AML-193 (cell line): ENCODE results near the gene STARD4.

Experiments
- DNase-seq, 2 experiments: peaks; one replicate each; lab custom pipeline; 2025; lab: John Stamatoyannopoulos, UW

The STARD4 gene, protein sequence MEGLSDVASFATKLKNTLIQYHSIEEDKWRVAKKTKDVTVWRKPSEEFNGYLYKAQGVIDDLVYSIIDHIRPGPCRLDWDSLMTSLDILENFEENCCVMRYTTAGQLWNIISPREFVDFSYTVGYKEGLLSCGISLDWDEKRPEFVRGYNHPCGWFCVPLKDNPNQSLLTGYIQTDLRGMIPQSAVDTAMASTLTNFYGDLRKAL

DNA sequence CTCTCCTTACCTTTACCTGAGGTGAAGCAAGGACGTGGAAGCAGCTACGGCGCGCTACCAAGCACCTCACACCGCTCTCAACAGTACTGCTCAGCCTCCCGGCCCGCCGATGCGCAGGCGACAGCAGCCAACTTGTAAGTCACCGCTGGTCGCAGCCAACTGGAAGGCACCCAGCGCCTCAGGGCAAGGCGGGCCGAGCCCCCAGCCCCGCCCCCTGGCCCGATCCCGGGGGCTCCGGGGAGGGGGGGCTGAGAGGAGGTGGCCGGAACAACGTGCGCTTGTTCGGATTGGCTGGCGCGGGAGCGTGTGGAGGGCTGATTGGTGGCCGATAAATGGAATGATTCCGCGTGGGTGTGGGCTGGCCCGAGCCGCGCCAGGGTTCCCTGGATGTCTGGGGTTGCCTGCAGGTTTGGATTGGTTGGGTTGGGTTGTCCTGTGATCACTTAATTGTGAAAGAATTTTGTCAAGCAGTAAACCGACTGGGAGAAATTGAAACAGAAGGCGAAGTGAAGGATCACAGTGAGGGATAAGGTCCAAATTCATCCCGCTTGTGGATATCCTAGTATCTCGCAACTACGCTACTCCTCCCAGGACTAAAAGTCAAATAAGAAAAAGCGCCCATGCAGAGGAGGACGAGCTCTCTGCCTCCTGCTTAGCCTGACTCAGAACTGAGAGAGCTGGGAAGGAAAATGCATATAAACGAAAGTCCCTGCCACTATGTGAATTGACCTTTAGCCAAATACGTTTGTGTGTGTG is at the start of gene STARD4:
Gene STARD4, minus strand, starts transcription at position 161 of the 756 bp plus-strand sequence. CDS start 5,102 bp downstream, outside the sequence.
- DNase-seq: peak; percentile 95 to 97

GRCh38 chr5:111559680-111560079 is 47.3 kb upstream of the STARD4 start:
- DNase-seq: no peak

DNA sequence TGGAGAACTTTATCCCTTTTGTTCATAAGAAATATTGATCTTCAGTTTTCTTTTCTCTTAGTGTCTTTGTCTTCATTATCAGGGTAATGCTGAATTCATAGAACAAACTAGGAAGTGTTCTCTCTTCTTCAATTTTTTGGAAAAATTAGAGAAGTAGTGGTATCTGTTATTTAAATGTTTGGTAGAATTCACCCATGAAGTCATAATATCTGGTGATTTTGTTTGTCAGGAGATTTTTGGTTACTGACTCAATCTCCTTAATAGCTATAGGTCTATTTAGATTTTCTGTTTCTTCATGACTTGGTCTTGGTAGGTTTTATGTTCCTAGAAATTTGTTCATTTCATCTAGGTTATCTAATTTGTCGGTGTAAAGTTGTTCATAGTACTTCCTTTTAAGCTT is 45.4 kb upstream of the STARD4 start:
- no peak for DNase-seq

- no peak for DNase-seq
Observed at GRCh38 chr5:111557111-111557510, 44.8 kb upstream of the STARD4 start.

- peak; percentile 25 to 39 for DNase-seq
Observed at GRCh38 chr5:111556501-111556900, 44.2 kb upstream of the STARD4 start.

DNA sequence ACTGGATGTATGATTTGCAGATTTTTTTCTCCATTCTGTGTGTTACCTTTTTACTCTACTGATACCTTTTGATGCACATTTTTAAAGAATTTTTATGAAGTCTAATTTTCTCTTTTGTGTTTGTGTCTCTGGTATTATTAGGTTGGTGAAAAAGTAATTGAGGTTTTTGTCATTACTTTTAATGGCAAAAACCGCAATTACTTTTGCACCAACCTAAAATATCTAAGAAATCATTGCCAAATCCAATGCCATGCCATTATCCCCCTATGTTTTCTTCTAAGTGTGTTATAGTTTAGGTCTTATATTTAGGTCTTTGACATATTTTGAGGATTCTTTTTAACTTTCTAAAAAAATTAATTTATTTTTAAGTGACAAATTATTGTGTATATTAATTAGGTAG is 43.4 kb upstream of the STARD4 start:
- DNase-seq: no peak

GRCh38 chr5:111553868-111554267 is 41.5 kb upstream of the STARD4 start:
- DNase-seq: no peak

DNA sequence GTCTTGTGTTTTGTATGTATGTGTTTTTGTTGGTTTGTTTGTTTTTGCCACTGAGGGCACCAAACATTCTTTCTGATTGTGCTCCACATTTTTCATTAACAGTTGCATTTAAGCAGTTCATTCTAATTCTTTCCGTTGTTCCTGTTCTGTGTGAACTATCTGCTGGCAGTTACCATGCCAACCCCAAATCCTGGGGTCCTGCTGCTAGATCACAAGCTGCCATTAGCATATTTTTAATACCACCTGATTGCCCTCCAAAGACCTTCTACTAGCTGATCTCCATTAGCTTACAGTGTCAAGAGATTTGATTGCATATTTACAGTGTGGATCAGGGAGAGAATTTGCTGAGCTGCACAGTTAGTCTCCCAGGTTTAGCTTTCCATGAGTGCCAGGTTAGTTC is 40.6 kb upstream of the STARD4 start:
- DNase-seq: no peak

DNA sequence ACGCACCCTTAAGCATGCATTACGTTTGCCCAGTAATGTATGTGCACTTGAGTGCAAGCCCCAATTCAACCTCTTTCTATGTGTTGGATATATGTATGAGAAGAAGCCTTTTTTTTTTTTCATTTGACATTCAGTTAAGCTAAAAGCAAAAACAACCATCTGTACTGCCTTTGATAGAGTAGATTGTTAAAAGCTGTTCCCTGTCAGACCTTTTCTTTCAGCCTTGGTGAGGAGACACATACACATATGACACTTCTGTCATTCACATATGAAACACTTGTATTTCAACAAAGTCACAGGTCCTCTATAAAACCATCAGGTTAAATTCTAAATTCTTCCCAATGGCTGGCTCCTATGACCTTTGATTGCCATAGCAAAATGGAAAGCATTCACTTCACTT is 40.2 kb upstream of the STARD4 start:
- DNase-seq: no peak

DNA sequence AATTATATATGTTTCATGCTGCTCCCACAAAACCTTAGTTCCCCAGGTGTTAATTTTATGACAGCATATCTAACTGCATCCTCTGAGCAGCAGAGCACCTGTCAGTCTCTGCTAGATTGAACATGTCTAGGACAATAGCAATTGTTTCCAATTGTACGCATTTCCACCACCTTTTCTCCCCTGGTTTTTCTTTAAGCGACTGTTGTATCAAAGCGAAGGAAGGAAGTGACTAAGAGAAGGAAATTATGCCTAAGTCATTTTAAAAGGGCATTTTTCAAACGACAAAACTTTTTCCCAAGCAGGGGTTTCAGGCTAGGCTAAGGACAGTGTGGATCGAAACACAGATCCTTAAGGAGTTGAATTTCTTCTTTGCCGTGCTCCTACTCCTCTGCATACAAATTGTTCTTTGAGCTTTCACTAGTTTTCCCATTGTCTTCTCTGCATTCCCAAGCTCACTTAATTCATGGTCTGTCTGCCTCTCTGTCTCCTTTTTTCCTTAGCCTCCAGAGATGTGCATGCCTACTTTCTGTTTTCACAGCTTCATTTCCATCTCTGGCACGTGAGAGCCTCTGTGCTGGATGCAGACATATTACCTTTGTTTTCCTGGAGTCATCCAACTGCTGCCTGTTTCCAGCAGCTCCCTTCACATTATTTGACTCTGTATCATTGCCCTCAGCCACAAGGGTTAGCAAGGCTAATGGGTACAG is 39.4 kb upstream of the STARD4 start:
- DNase-seq: peak in 1 of 2 experiments; percentile 20

DNA sequence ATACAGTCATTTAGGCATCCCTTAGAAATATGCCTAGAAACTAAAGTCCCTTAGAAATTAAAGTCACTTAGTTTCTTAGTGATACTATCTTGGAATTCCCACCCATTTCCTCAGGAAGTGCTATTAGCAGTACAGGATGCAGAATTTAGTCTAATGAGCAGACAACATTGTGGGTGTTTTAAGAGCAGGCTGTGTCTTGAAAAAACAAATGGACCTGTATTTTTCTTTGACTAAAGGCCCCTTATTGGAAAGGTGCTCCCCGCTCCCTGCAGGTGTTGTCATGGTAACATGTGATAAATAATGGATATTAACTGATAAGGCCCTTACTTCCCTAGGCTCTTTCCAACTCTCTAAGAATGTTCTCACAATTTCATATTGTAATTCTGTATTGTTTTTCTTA is 38.8 kb upstream of the STARD4 start:
- no peak for DNase-seq

DNA sequence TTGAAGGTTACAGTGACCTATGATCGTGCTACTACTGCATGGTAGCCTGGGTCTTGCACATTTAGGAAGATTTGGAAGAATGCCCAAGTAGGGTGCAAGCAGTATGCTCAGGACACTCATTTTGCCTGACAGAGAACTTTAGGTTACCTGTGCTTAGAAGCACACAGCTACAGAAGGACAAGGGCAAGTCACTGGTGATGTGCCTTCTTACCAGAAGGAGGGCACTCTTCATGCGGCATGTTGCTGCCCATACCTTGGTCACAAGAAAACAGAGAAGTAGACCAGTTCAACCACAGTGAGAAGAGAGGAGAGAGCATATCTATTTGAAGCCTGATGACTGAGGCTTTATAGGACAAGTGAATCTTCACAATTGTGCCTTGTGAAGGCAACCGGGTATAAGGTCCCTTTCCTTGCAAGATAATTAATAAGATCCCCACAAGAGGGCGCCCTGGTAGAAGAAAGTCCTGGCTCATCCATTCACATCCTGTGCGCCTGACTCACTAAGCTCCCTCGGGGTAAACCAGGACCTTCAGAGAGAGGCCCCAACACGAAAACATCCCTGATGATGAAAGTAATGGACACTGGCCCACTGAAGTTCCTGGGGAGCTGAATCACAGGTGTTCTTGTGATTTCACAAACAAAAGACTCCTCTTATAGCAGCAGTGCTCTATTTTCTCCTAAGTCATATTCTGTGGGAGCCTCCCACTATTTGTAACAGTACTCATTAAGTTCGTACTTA is 38.1 kb upstream of the STARD4 start:
- peak; percentile 80 to 81 for DNase-seq

DNA sequence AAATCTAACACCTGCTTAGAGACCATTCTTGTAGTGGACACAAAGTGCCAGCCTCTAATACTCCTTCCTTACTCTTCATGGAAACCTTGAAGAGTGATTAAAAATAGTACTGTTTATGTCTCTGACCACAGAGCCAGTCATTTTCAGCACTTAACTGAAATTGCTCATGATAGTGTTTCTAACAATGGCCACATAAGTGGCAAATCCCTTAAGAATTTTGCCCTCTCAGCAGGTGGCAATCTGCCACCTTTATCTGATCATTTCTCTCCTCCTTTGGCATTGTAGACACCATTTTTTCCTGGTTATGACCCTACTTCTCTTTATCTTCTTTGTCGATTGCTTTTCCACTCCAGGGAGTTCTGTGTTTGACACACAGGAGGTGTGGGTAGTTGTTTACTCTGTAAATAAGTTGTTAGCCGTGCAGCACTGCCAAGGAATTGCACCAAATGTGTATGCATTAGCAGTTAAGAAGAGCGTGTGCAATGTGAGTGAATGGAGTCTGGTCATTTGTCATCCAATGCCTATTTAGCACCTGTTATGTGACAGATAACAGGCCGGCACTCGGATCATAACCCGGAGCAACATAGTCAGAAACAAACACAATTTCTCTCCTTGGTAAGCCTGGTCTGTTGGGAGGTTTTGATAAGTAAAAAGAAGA is 36.8 kb upstream of the STARD4 start:
- no peak for DNase-seq

DNA sequence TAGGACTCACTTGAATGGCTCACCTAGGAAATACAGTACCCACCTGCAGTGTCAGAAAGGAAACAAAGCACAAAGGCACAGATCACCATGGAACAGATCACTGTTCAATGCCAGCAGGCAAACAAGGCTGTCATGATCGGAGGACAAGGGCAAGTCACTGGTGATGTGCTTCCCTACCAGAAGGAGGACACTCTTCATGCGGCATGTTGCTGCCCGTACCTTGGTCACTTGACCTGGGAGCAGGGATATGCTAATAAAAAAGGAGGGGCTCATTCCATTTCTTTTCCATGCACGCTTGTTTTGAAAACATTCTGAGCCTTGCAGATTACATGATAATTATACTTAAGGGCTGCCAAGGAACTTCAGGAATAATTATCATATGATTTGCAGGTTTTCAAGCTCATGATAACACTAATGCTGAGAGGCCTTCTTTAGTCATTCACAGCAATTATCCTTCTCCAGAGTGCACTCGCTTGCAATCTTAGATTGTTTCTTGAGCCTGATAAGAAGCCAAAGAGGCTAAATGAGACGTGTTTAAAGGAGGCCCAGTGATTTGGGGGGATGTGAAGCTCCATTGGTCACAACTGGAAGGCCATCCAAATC is 36.1 kb upstream of the STARD4 start:
- no peak for DNase-seq

DNA sequence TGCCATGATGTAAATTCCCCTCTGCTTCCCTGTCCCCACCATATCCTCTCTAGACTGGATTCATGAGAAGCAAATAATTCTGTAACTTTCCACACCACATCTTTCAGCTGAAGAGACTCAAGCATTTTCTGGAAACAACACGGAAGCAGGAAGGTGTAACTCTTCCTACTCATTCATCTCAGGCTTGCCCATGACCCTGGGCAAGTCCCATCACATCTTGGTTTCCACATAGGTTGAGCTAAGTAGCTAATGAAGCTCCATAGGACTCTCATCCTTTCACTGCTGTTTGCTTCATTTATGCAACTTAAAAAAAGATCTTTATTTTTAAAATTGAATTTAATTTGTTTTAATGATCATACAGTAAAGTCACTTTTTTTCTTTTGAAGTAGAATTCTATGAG is 32.7 kb upstream of the STARD4 start:
- DNase-seq: no peak

GRCh38 chr5:111537141-111538024 is 25.0 kb upstream of the STARD4 start:
- no peak for DNase-seq

- DNase-seq: no peak
Observed at GRCh38 chr5:111535879-111536549, 23.7 kb upstream of the STARD4 start.

- peak in 1 of 2 experiments; percentile 13 for DNase-seq
Observed at GRCh38 chr5:111532886-111533582, 20.7 kb upstream of the STARD4 start.

DNA sequence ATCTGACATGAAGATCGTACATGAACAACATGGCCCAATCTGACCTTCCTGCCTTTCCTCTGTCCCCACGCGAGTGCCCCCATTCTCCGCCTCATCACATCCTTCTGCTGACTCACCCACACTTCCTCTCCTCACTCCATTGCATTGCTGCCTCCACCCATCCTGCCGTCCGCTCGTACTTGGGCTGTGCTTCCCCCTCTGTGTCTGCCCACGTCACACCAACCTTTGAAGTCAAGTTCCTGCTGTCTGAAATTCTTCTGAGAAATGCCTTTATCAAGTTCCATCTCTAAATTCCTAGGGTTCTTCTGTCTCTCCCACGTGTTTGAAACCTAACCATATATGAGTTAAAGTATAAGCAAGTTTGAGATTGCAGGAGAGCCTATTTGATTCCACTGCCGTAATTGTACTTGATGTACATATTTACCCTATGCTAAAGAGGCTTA is 18.0 kb upstream of the STARD4 start:
- peak; percentile 88 to 96 for DNase-seq
